HG02885 (cell line): ENCODE measurements around the gene ZNF121.
A peak's percentile ranks its signal among the peaks of the same experiment; 100 is the strongest.
"Not testable (repeated sequence)": the region's sequence is repeated elsewhere in the genome, so short reads cannot be mapped to it uniquely, and the experiment has no call there.

Experiments
- ATAC-seq: cut with Tn5 transposase; IDR thresholded peaks from one replicate; pipeline ENCODE4 v1.9.1; 2021; ENCODE audit warnings: mild to moderate bottlenecking; ENCODE audit not compliant: unreplicated experiment, poor library complexity

The ZNF121 gene

GRCh38 chr19:9584073-9584833, at the start of gene ZNF121:
Gene ZNF121 (minus strand): TSS chr19:9584504. CDS start chr19:9568097, 16,407 bp downstream.
- ATAC-seq = peak; percentile 93

DNA sequence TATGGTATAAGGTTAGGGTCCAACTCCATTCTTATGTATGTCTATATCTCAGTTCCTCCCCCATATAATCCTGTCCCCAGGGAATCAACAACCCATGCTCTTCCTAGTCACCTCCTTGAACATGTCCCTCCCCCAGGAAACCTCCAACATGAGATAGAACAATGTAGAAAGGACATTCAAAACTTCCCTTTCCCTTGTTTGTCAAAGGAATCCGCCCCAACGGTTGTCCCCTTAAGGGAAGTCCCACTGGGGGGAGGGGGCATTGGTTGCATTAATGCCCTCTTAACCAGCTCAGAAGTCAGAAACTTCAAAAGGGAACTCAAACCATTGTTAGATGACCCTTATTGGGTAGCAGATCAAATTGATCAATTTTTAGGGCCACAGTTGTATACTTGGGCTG, 43.6 kb upstream of the ZNF121 start:
- no peak for ATAC-seq

DNA sequence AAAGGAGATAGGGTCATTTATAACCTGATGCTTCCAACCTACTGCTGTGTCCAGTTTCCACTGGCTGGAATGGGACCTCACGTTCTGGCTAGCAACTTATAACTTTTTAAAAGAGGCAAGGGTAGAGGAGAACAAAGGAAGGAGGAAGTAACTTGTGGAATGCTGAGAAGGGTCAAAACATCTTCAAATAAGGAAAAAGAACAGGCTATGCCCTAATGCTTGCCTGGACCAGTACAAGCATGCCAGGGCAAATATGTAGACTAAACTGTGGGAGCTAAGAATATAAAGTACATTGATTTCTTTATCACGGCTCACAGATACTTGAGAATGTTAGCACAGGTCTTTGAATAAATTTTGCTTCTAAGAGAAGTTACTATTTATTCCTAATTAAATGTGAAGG, 38.2 kb upstream of the ZNF121 start:
- no peak for ATAC-seq

- peak; percentile 83 for ATAC-seq
Observed at GRCh38 chr19:9621156-9622037, 37.1 kb upstream of the ZNF121 start, which contains the start of gene ZNF561. Gene ZNF561 (minus strand): TSS chr19:9621232. CDS start chr19:9619456, 1,776 bp downstream.

DNA sequence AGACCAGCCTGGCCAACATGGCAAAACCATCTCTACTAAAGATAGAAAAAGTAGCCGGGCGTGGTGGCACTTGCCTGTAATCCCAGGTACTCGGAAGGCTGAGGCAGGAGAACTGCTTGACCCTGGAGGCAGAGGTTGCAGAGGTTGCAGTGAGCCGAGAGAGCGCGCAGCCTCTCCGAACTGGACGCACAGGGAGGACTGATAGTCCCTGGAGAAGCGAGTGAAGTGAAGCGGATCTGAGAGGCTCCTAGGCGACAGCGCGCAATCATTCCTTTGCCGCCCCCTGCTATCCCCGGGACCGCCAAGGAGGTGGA, 36.5 kb upstream of the ZNF121 start:
- ATAC-seq = no peak

DNA sequence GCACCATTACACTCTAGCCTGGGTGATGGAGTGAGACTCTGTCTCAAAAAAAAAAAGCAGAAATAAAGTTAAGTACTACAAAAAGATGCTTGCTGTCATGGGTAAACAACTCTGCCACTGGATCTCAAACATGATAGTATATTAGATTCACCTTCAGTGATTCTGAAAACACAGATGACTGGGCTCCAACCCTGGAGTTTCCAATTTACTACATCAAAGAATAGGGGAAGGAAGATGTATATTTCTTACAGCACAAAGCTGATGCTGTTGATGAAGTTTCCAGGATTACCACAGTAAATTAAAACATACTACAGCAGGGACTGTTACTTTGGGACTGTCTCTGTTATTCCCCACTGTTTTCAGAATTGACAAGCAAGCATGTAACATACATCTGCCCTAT, 31.5 kb upstream of the ZNF121 start:
- ATAC-seq = no peak

DNA sequence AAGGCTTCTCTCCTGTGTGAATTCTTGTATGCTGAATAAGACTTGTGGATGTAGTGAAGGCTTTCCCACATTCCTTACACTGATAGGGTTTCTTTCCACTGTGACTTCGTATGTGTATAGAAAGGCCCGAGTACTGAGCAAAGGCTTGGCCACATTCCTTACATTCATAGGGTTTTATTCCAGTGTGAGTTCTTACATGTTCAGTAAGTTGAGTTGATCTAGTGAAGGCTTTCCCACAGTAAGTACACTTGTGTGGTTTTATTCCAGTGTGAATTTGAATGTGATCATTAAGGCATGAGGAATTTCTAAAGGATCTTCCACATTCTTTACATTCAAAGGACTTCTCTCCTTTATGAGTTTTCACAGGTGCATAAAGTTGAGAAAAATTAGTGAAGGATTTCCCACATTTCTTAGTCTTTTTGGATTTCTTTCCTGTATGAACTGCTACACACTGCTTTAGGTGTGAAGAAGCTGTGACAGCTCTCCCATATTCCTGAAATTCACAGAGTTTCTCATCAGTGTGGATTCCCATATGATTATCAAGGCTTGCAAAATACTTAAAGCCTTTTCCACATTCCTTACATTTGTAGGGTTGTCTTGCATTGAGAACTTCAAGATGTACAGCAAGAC, 26.3 kb upstream of the ZNF121 start:
- no peak for ATAC-seq

DNA sequence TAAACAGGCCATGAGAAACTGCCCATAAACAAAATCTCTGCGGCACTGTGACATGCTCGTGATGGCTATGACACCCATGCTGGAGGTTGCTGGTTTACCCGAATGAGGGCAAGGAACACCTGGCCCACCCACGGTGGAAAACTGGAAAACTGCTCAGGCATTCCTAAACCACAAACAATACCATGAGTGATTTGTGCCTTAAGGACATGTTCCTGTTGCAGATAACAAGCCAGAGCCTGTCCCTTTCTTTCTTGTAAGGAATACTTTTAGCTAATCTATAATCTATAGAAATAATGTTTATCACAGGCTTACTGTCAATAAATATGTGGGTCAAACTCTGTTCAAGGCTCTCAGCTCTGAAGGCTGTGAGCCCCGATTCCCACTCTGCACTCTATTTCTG, 24.6 kb upstream of the ZNF121 start:
- no peak for ATAC-seq

DNA sequence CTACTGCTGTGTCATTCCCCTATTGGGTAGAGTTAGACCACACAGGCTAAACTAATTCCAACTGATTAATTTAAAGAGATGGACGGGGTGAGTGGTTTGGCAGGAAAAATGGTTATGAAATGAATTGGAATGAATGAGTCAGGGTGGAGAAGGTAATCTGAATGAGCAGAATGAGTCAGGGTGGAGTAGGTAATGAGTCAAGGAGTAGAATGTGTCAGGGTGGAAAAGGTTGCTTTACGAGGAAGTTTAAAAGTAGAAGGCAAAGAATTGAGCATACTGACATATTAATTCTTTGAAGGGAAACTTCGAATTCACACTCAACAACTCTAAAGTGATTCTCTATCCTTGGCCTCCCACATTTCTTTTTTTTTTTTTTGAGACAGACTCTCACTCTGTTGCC, 12.7 kb upstream of the ZNF121 start:
- no peak for ATAC-seq

DNA sequence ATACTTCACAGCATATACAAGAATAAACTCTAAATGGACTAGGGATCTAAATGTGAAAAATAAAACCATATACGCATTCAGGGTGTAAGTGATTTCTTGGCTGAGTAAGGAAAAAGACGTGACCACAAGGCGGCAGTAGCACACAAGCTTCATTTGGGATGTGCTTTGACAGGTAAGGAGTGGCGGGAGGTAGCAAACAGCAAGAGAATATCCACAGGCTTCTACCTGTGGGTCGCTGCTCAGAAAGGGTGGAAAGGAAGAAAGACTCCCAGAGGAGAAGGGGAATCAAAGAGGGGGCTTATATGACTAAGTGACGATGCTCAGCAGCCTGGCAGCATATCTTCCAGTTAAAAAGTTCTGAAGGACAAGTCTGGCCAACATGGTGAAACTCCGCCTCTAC, 2.5 kb upstream of the ZNF121 start:
- ATAC-seq = no peak

- not testable (repeated sequence) for ATAC-seq
Observed at GRCh38 chr19:9582081-9582725, 2.1 kb downstream of the ZNF121 start.

DNA sequence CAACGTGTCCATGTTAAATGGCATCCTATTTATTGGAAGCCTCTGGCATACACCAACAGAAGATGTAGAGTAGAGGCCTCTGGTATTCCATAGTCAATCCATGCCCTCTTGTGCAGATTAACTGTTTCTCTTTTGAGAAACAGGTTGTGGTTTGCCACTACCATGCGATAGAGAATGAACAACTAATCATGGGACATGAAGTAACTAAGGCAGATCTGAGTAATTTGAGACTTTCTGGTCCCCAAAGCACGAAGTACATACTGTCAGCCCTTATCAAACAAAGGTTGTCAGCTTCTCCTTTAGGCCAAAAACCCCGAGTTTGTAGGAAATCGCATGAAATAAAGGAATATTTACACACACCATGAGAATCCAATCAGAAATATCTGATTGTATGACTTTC, 3.6 kb downstream of the ZNF121 start:
- ATAC-seq = no peak

DNA sequence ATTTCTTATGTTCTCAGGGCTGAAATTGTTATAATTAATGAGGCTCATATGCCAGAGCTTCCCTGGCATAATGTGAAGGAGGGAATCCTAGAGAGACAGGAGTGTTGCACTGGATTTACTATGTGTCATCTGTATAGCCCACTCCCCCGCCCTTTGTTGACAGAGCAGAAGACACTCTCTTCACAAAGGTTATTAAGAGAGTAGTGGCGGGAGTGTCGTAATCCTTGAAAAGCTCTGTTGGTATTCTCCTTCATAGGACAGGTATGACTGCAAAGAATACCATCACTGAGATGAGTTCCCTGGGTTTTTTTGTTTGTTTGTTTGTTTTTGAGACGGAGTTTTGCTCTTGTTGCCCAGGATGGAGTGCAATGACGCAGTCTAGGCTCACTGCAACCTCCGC, 14.0 kb downstream of the ZNF121 start:
- no peak for ATAC-seq

DNA sequence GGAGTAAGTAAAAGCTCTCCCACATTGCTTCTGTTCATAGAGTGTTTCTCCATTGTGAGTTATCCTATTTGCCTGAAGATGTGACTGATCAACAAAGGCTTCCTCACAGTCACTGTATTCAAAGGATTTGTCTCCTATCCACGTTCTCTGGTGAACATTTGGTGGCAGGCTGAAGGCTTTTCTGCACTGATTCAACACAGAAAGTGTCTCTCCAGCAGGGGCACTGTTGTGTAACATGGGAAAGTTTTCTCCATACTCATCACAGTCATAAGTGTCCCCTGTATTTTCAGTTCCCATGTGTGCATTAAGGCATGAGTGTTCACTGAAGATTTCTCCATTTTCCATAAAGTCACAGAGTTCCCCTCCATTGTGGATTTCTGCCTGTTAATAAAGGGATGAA, 17.6 kb downstream of the ZNF121 start:
- no peak for ATAC-seq

DNA sequence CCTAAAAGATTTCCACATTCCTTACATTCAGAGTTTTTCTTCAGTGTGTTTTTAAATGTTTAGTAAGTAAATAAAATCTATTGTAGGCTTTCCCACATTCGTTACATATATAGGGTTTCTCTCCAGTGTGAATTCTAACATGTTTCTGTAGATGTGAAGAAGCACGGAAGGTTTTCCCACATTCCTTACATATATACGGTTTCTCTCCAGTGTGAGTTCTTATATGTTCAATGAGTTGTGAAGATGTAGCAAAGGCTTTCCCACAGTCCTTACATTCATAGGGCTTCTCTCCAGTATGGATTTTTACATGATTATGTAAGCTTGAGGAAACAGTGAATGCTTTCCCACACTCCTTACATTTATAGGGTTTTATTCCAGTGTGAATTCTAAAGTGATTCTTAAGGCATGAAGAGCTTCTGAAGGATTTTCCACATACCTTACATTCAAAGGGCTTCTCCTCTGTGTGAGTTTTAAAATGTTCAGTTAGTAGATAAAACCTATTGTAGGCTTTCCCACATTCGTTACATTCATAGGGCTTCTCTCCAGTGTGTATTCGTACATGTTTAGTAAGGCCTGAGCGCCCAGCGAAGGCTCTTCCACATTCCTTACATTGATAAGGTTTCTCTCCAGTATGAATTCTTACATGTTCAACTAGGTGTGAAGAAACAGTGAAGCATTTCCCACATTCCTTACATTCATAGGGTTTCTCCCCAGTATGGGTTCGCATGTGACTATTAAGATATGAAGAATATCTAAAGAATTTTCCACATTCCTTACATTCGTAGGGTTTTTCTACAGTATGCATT, 18.2 kb downstream of the ZNF121 start:
- no peak for ATAC-seq

GRCh38 chr19:9552536-9553274, 31.6 kb downstream of the ZNF121 start:
- no peak for ATAC-seq

DNA sequence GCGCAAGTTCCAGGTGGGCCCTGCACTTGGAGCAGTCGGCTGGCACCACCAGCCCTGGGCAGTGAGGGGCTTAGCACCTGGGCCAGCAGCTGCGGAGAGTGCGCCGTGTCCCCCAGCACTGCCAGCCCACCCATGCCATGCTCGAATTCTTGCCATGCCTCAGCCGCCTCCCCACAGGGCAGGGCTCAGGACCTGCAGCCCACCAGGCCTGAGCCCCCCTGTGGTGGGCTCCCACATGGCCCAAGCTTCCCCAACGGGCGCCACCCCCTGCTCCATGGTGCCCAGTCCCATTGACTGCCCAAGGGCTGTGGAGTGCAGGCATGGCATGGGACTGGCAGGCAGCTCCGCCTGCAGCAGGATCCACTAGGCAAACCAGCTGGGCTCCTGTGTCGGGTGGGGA, 36.4 kb downstream of the ZNF121 start:
- ATAC-seq = no peak

GRCh38 chr19:9541281-9541680, 43.0 kb downstream of the ZNF121 start:
- not testable (repeated sequence) for ATAC-seq

DNA sequence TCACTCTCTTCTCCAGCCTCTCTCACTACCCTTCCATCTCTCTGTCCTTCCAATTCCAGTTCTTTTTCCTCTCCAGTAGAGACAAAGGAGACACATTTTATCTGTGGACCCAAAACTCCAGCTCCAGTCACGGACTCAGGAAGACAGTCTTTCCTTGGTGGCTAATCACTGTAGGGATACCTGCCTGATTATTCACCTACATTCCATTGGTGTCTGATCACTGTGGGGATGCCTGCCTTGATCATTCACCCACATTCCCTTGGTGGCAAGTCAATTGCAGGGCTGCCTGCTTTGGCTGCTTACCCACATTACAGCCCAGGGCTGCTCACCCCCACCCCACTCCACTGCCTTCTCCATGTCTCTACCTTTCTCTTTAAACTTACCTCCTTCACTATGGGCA, 44.4 kb downstream of the ZNF121 start:
- ATAC-seq = not testable (repeated sequence)
